Measurements from ENCODE around the gene SLC39A6. TPM values are rescaled to one million over a fixed set of nuclear protein-coding genes. Genes with fewer than 3 reads are reported as not detected.
"Not testable (repeated sequence)": the region's sequence is repeated elsewhere in the genome, so short reads cannot be mapped to it uniquely, and the experiment has no call there.

SLC39A6 gene
- total RNA-seq, 2 donors from 2014 or later = 22.7 to 33.4 TPM

DNA sequence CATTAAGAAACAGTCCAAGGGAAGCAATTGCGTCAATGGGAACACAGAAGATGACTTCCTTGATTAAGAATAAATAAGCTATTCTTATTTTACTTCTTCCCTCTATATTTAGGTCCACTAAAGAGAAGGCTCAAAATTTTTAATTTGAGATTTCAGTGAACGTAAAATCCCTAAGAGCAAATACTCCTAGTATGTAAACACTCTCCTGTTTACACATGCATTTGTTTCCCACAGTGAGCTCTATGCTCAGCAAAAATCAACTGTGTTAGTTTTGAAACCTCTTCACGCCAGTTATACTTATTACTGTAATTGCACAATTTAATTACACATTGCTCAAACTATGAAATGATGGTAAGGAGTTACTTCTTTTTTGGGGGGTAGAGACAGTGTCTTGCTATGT lies 8.8 kb downstream of the SLC39A6 start:
- Mint-ChIP-seq H3K36me3 (peaks cover 16 to 22% of the 10 kb centered on the region in 2 donors), H3K27ac (no peak overlapping the region), H3K9me3 (no peaks in the 10 kb centered on the region)
- no peak for ATAC-seq
- DNase-seq (ENCODE audit: low spot score in 2 of 2) = no peak

- H3K9me3 Mint-ChIP-seq; DNase-seq (ENCODE audit: low spot score in 2 of 2); H3K27ac Mint-ChIP-seq; ATAC-seq: not testable (repeated sequence)
- H3K36me3 Mint-ChIP-seq = peaks cover 6 to 31% of the 10 kb centered on the region in 2 donors
These were observed 12.4 kb downstream of the SLC39A6 start for GRCh38 chr18:36116771-36117170.

DNA sequence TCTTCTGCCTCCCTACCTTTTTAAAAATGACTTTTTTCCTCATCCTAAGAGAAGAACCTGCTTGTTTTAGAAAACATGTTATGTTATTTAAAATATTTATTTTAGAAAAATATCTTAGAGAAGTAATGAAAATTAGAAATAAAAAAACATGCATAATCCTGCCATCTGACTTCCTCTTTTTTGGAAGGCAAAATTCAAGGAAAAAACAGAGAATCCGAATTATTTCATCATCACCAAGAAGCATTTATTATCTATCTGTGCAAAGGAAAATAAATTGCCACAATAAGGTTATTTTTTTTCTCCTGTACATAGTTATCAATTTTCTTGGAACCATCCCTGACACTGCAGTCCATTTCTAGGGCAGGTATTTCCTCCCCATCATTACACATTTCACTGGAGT lies 14.4 kb downstream of the SLC39A6 start:
- no peak for DNase-seq (ENCODE audit: low spot score in 2 of 2)
- Mint-ChIP-seq H3K27ac (no peak overlapping the region), H3K36me3 (peaks cover 11 to 38% of the 10 kb centered on the region in 2 donors), H3K9me3 (no peaks in the 10 kb centered on the region)
- no peak for ATAC-seq

GRCh38 chr18:36114251-36114650 lies 14.9 kb downstream of the SLC39A6 start:
- Mint-ChIP-seq H3K27ac (no peak overlapping the region), H3K36me3 (peaks cover 12 to 43% of the 10 kb centered on the region in 2 donors), H3K9me3 (no peaks in the 10 kb centered on the region)
- no peak for DNase-seq (ENCODE audit: low spot score in 2 of 2)
- no peak for ATAC-seq

DNA sequence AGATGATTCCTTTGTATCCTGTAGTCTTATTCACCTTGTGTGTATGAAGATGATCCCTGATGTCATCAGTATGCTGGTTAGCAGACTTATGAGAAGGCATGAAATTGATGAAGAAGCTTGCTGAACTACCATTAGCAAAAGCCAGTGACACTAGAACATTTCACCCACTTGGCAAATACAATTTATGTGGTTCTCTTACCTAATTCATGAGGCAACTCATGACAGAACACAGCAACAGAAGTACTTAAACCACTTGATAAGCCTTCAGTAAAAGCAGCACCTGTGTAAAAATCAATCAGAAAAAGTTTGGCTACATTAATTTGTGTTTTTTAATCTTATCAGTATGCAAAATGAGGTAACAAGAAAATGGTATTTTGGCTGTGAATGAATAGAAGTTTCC lies 16.8 kb downstream of the SLC39A6 start:
- Mint-ChIP-seq H3K36me3 (peaks cover 10 to 39% of the 10 kb centered on the region in 2 donors), H3K9me3 (no peaks in the 10 kb centered on the region), H3K27ac (no peak overlapping the region)
- DNase-seq (ENCODE audit: low spot score in 2 of 2) (no peak), ATAC-seq (no peak)

DNA sequence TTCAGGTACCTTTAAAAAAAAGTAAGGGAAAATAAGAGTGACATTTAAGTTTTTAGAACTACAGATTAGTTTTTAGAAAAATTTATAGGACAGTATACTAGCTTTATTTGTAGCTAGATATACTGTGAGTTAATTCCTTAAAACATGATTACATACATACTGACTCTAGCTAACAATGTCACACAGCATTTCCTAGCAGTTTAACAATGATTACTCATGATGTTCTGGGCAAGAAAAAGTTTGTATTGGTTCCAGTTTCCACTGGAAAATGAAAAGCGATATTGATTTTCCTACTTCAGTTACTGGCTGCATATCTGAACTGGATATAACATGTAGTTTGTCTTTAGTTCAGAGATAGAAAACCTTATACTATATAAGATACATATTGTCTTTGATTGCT lies 19.4 kb downstream of the SLC39A6 start:
- DNase-seq (ENCODE audit: low spot score in 2 of 2) (no peak), ATAC-seq (no peak)
- Mint-ChIP-seq H3K27ac (no peak overlapping the region), H3K36me3 (peaks cover 10 to 31% of the 10 kb centered on the region in 2 donors), H3K9me3 (no peaks in the 10 kb centered on the region)

GRCh38 chr18:36108601-36109000 lies 20.5 kb downstream of the SLC39A6 start:
- no peak overlapping the region for H3K27ac Mint-ChIP-seq
- no peak for ATAC-seq
- peaks cover 10 to 25% of the 10 kb centered on the region in 2 donors for H3K36me3 Mint-ChIP-seq
- DNase-seq (ENCODE audit: low spot score in 2 of 2) = no peak
- no peaks in the 10 kb centered on the region for H3K9me3 Mint-ChIP-seq

DNA sequence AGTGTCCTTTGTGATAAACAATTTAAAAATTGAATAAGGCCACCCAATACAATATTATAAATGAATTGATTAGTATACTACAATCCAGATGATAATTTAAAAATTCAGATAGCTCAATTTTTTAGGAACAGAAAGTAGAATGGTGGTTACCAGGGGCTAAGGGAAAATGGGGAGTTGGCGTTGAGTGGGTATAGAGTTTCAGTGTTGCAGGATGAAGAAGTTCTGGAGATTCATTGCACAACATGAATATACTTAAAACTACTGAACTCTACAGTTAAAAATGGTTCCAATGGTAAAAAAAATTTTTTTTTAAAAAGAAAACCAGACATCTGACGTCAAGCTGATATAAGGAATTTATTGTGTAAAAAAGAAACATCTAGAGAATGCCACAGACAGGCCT lies 20.9 kb downstream of the SLC39A6 start:
- ATAC-seq = no peak
- H3K9me3 Mint-ChIP-seq = no peaks in the 10 kb centered on the region

GRCh38 chr18:36107477-36107876 lies 21.7 kb downstream of the SLC39A6 start:
- no peak for ATAC-seq
- Mint-ChIP-seq H3K9me3 (no peaks in the 10 kb centered on the region), H3K36me3 (peaks cover 10 to 23% of the 10 kb centered on the region in 2 donors), H3K27ac (no peak overlapping the region)
- no peak for DNase-seq (ENCODE audit: low spot score in 2 of 2)

More for the DNA sequence above, 20.9 kb downstream of the SLC39A6 start:
- Mint-ChIP-seq H3K36me3 (peaks cover 10 to 25% of the 10 kb centered on the region in 2 donors), H3K27ac (no peak overlapping the region)
- no peak for DNase-seq (ENCODE audit: low spot score in 2 of 2)

DNA sequence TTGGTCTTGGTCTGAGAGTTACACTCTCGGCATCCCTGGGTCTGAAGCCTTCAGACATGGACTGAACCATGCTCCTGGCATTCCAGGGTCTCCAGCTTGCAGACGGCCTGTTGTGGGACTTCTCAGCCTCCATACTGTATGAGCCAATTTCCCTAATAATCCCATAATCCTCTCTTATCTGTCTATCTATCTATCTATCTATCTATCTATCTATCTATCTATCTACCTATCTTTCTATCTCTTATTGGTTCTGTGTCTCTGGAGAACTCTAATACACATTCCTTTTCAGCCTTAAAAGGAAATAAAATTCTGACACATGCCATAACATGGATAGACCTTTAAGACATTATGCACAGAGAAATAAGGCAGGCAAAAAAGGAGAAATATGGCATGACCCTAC lies 24.4 kb downstream of the SLC39A6 start:
- H3K9me3 Mint-ChIP-seq = no peaks in the 10 kb centered on the region
- DNase-seq (ENCODE audit: low spot score in 2 of 2) (no peak), ATAC-seq (no peak)

DNA sequence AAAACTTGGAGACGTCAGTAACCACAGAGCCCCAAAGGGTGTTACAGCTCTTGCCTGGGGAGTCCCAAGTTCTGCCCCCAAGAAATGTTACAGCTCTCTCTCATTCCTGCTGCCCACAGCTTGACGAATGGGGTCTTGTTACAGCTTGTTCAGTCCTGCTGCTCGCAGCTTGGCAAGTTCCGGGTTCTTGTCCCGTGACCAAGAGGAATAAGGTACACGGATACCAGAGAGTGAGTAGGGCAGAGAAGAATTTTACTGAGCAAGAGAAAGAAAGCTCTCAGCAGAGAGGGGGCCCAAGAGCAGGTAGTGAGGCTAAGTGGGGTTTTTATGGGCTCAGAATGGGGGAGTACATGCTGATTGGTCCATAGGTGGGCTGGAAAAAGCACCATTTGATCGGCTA lies 27.2 kb downstream of the SLC39A6 start:
- H3K9me3 Mint-ChIP-seq = no peaks in the 10 kb centered on the region
- no peak overlapping the region for H3K27ac Mint-ChIP-seq
- no peaks in the 10 kb centered on the region for H3K36me3 Mint-ChIP-seq
- DNase-seq (ENCODE audit: low spot score in 2 of 2) (no peak), ATAC-seq (no peak)

More for the DNA sequence above, 24.4 kb downstream of the SLC39A6 start:
- H3K27ac Mint-ChIP-seq = no peak overlapping the region
- peaks cover 5 to 9% of the 10 kb centered on the region in 2 donors for H3K36me3 Mint-ChIP-seq

GRCh38 chr18:36099311-36099710 lies 29.8 kb downstream of the SLC39A6 start:
- no peak for ATAC-seq

GRCh38 chr18:36096955-36097354 lies 32.2 kb downstream of the SLC39A6 start:
- no peak for ATAC-seq
- no peak for DNase-seq (ENCODE audit: low spot score in 2 of 2)
- H3K36me3 Mint-ChIP-seq = no peaks in the 10 kb centered on the region
- H3K9me3 Mint-ChIP-seq = no peaks in the 10 kb centered on the region
- H3K27ac Mint-ChIP-seq = no peak overlapping the region

More at GRCh38 chr18:36099311-36099710, 29.8 kb downstream of the SLC39A6 start:
- DNase-seq (ENCODE audit: low spot score in 2 of 2) = no peak
- no peaks in the 10 kb centered on the region for H3K36me3 Mint-ChIP-seq
- no peak overlapping the region for H3K27ac Mint-ChIP-seq
- no peaks in the 10 kb centered on the region for H3K9me3 Mint-ChIP-seq

DNA sequence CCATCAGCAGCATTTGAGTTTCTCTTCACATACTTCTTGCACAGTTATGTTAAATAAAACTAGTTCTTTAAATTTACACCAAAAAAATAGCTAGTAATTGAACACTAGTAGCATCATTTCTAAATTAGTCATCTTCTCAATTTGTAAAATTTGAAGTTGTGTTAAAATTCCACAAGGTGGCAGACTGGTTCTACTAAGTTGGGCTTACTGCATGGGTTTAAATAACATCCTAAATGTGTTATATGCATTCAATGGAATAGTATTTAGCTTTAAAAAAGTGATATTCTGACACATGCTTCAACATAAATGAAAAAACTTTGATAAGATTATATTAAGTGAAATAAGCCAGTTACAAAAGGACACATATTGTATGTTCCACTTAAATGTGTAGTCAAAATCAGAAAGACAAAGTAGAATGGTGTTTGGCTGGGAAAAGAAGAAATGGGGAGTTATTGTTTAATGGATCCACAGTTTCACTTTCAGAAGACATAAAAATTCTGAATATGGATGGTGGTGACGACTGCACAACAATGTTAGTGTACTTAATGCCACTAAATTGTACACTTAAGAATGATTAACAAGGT lies 33.1 kb downstream of the SLC39A6 start:
- no peak for DNase-seq (ENCODE audit: low spot score in 2 of 2)
- Mint-ChIP-seq H3K36me3 (no peaks in the 10 kb centered on the region), H3K9me3 (no peaks in the 10 kb centered on the region), H3K27ac (no peak overlapping the region)
- peak in 1 of 2 donors; percentile 37 for ATAC-seq

DNA sequence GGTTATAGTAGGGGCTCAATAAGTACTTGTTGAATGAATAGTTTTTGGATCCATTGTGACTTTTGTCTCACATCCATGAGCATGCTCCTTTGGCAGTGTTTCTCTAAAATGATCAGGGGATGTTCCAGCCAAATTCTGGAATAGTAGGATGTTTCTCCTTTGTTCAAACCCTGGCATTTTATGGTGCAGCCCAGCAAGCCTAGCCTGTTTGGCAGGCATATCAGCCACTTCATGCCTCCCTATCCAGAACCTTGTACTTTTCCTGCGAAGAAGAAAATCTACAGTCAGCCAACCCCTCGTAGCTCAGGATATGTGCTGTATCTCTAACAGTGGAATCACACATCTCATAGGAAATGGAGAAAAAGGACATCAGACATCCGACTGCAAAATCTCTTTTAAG lies 34.7 kb downstream of the SLC39A6 start:
- no peak for DNase-seq (ENCODE audit: low spot score in 2 of 2)
- Mint-ChIP-seq H3K27ac (no peak overlapping the region), H3K36me3 (no peaks in the 10 kb centered on the region), H3K9me3 (no peaks in the 10 kb centered on the region)
- no peak for ATAC-seq

GRCh38 chr18:36092116-36092515 lies 37.0 kb downstream of the SLC39A6 start:
- ATAC-seq; H3K27ac Mint-ChIP-seq; H3K36me3 Mint-ChIP-seq; H3K9me3 Mint-ChIP-seq; DNase-seq (ENCODE audit: low spot score in 2 of 2): not testable (repeated sequence)

DNA sequence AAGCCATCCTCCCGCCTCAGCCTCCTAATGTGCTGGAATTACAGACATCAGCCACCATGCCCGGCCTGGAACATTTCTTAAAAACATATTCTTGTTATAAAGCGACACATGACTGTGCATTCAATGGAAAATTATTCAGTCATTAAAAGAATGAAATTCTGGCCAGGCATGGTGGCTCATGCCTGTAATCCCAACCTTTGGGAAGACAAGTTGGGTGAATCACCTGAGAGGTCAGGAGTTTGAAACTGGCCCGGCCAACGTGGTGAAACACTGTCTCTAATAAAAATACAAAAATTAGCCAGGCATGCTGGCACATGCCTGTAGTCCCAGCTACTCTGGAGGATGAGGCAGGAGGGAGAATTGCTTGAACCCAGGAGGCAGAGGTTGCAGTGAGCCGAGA lies 40.1 kb downstream of the SLC39A6 start:
- ATAC-seq (no peak), DNase-seq (ENCODE audit: low spot score in 2 of 2) (no peak)
- no peak overlapping the region for H3K27ac Mint-ChIP-seq
- no peaks in the 10 kb centered on the region for H3K36me3 Mint-ChIP-seq
- H3K9me3 Mint-ChIP-seq = no peaks in the 10 kb centered on the region

- DNase-seq (ENCODE audit: low spot score in 2 of 2) (no peak), ATAC-seq (no peak)
- H3K27ac Mint-ChIP-seq = no peak overlapping the region
- H3K9me3 Mint-ChIP-seq = no peaks in the 10 kb centered on the region
- H3K36me3 Mint-ChIP-seq = no peaks in the 10 kb centered on the region
These were observed 40.9 kb downstream of the SLC39A6 start for GRCh38 chr18:36088256-36088655.

Data from activated naive CD4-positive, alpha-beta T cell treated with anti-CD3 and anti-CD28 coated beads, Interleukin-2, amount 50 U/mL, for 72 hours (primary cell).